Liver (tissue), 9 donors: ENCODE data around the gene PPP1R18. TPM values are rescaled to one million over a fixed set of nuclear protein-coding genes. Genes with fewer than 3 reads are reported as not detected.

Source experiments
- DNase-seq: peaks from one replicate; pipeline ENCODE4 v3.0.0-alpha.2; 2017; ENCODE audit warnings: low spot score
- H3K27ac ChIP-seq, 2 donors: one replicate each; pipeline ENCODE4 v1.7.0; 2013; ENCODE audit warnings: inconsistent platforms in 2 of 2, low read length in 2 of 2, control low read depth in 1 of 2, low read depth in 1 of 2, mild to moderate bottlenecking in 1 of 2
- H3K27me3 ChIP-seq, 4 donors: one replicate each; pipeline versions ENCODE4 v1.6.1 to v1.7.0; 2013; ENCODE audit warnings: low read length in 3 of 4, inconsistent platforms in 1 of 4, mild to moderate bottlenecking in 1 of 4, moderate library complexity in 1 of 4; ENCODE audit not compliant: control insufficient read depth in 4 of 4, insufficient read depth in 4 of 4
- H3K36me3 ChIP-seq, 4 donors: one replicate each; pipeline versions ENCODE4 v1.6.1 to v1.7.0; 2013; ENCODE audit warnings: low read length in 3 of 4, mild to moderate bottlenecking in 3 of 4, low read depth in 1 of 4, moderate library complexity in 1 of 4; ENCODE audit not compliant: control insufficient read depth in 4 of 4, insufficient read depth in 3 of 4
- H3K4me1 ChIP-seq, 4 donors: one replicate each; pipeline versions ENCODE4 v1.6.1 to v1.7.0; 2013; ENCODE audit warnings: low read length in 3 of 4, mild to moderate bottlenecking in 3 of 4, moderate library complexity in 1 of 4; ENCODE audit not compliant: control insufficient read depth in 4 of 4, insufficient read depth in 4 of 4
- H3K4me3 ChIP-seq, 3 donors: one replicate each; pipeline versions ENCODE4 v1.6.1 to v1.7.0; 2013; ENCODE audit warnings: low read length in 3 of 3, control low read depth in 1 of 3, low read depth in 1 of 3, mild to moderate bottlenecking in 1 of 3
- H3K9ac ChIP-seq, 2 donors: one replicate each; pipeline ENCODE4 v1.7.0; 2013; ENCODE audit warnings: low read length in 2 of 2, mild to moderate bottlenecking in 2 of 2, moderate library complexity in 2 of 2, control low read depth in 1 of 2, low read depth in 1 of 2
- H3K9me3 ChIP-seq, 4 donors: one replicate each; pipeline versions ENCODE4 v1.6.1 to v1.7.0; 2013; ENCODE audit warnings: low read length in 3 of 4; ENCODE audit not compliant: control insufficient read depth in 4 of 4
- EGR1 ChIP-seq, 2 donors: IDR thresholded peaks; 2 replicates each; pipeline ENCODE4 v1.6.1; 2016 to 2018; ENCODE audit warnings: antibody characterized with exemption in 2 of 2, low read depth in 2 of 2
- FOXA1 ChIP-seq: IDR thresholded peaks from 2 replicates; pipeline ENCODE4 v1.6.1; 2016; ENCODE audit warnings: antibody characterized with exemption
- FOXA2 ChIP-seq: IDR thresholded peaks from 2 replicates; pipeline ENCODE4 v1.6.1; 2016; ENCODE audit warnings: antibody characterized with exemption
- GABPA ChIP-seq, 2 donors: IDR thresholded peaks in 1 of 2; conservative IDR thresholded peaks in 1 of 2; 2 replicates each; pipeline ENCODE4 v1.6.1; 2016; ENCODE audit warnings: antibody characterized with exemption in 2 of 2, mild to moderate bottlenecking in 1 of 2, moderate library complexity in 1 of 2
- HNF4A ChIP-seq, 2 donors: conservative IDR thresholded peaks; 2 replicates each; pipeline ENCODE4 v1.6.1; 2016; ENCODE audit warnings: antibody characterized with exemption in 2 of 2, mild to moderate bottlenecking in 2 of 2
- HNF4G ChIP-seq: IDR thresholded peaks from 2 replicates; pipeline ENCODE4 v1.6.1; 2016; ENCODE audit warnings: antibody characterized with exemption
- JUND ChIP-seq, 2 donors: IDR thresholded peaks; 2 replicates each; pipeline ENCODE4 v1.6.1; 2016; ENCODE audit warnings: antibody characterized with exemption in 2 of 2
- NR2F2 ChIP-seq: IDR thresholded peaks from 2 replicates; pipeline ENCODE4 v1.6.1; 2016; ENCODE audit warnings: antibody characterized with exemption
- RAD21 ChIP-seq, 2 donors: IDR thresholded peaks; 2 replicates each; pipeline ENCODE4 v1.6.1; 2016; ENCODE audit warnings: antibody characterized with exemption in 2 of 2, mild to moderate bottlenecking in 2 of 2
- RXRA ChIP-seq, 2 donors: IDR thresholded peaks; 2 replicates each; pipeline ENCODE4 v1.6.1; 2017 to 2018; ENCODE audit warnings: antibody characterized with exemption in 2 of 2, mild to moderate bottlenecking in 1 of 2
- SP1 ChIP-seq: IDR thresholded peaks from 2 replicates; pipeline ENCODE4 v1.6.1; 2018; ENCODE audit warnings: antibody characterized with exemption, mild to moderate bottlenecking
- TAF1 ChIP-seq: conservative IDR thresholded peaks from 2 replicates; pipeline ENCODE4 v1.6.1; 2016; ENCODE audit warnings: antibody characterized with exemption, mild to moderate bottlenecking
- YY1 ChIP-seq: IDR thresholded peaks from 2 replicates; pipeline ENCODE4 v1.6.1; 2016; ENCODE audit warnings: antibody characterized with exemption, mild to moderate bottlenecking
- WGBS: extraction: QIAGEN DNeasy Blood & Tissue Kit; methylation state at CpG from one replicate; pipeline ENCODE4 v1.1.7; 2013; 5-methylcytosine and 5-hydroxymethylcytosine counted together
- polyA plus RNA-seq, 2 donors: library from polyadenylated mRNA; stranded (reverse) in 1 of 2; unstranded in 1 of 2; fragments of 200-250 nt in 1 of 2; fragments of >200 nt in 1 of 2; fragmentation: Nextera tagmentation in 1 of 2; extraction: Ambion mirVana in 1 of 2; gene quantifications; one replicate each; pipeline versions ENCODE4 v1.2.1 to v1.2.3, GENCODE V29; 2013 to 2015
- total RNA-seq, 2 donors: library from RNA; depleted of rRNA; stranded (reverse); fragments of >200 nt; gene quantifications; one replicate each; pipeline ENCODE4 v1.2.3, GENCODE V29; 2014
- TF ChIP-seq, protein P1 (sequence below): IDR thresholded peaks from 2 replicates; pipeline ENCODE4 v1.6.1; 2016; ENCODE audit warnings: antibody characterized with exemption
- TF ChIP-seq, protein P2 (sequence below): IDR thresholded peaks from 2 replicates; pipeline ENCODE4 v1.6.1; 2016; ENCODE audit warnings: antibody characterized with exemption, mild to moderate bottlenecking
- TF ChIP-seq, protein P3 (sequence below): fragments of 150-350 bp; IDR thresholded peaks from 2 replicates; pipeline ENCODE4 v1.5.1; 2017; ENCODE audit warnings: improper control_type of control experiment, low read depth, low read length; ENCODE audit not compliant: missing input control
- TF ChIP-seq, protein P4 (sequence below): IDR thresholded peaks from 2 replicates; pipeline ENCODE4 v1.6.1; 2016; ENCODE audit warnings: antibody characterized with exemption
- TF ChIP-seq, protein P5 (sequence below): IDR thresholded peaks from 2 replicates; pipeline ENCODE4 v1.6.1; 2016; ENCODE audit warnings: antibody characterized with exemption
- donor health status: healthy.
- donor health status: healthy.
- donor health status: healthy.
- donor health status: healthy.
- donor health status: healthy.

PPP1R18 gene
- total and polyA plus RNA-seq, 4 donors, result 7.4 to 17.4 (median 11.5) TPM

DNA sequence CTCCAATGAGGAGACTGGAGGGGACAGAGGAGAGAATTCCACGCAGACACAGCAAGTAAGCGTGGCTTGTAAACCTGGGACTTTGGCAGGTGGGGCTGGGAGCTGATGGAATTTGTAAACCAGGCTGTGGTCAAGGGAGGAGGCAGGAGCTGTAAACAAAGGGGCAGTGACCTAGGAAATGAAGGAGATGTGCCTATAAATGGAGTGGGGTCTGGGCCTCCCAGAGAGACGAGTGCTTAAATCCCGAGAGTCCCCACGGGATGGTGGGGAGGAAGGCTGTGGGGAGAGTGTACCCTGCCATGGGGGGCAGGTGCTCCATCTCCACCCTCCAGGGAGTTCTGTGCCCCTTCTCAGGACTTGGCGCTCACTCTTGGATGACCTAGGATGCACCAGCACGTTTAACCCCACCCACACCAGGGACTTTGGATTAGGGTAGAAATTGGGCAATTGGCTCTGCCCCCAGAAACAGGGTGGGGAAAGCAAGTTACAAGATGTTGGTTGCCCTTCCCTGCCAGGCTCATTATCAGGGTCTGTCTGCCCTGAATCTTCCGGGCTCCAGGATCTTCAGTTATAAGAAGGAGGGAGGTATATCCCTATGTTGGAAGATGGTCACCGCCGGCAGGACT, 9.7 kb downstream of the PPP1R18 start:
- Histone ChIP-seq H3K27ac (peak overlapping the region; percentile 31 to 42), H3K4me1 (peaks cover 14 to 78% (median 50%) of the 10 kb centered on the region in 4 donors), H3K27me3 (no peaks in the 10 kb centered on the region), H3K4me3 (no peak overlapping the region), H3K9ac (no peak overlapping the region), H3K9me3 (no peaks in the 10 kb centered on the region), H3K36me3 (peaks cover 0 to 8% (median 5%) of the 10 kb centered on the region in 4 donors)
- TF ChIP-seq, protein P1, sequence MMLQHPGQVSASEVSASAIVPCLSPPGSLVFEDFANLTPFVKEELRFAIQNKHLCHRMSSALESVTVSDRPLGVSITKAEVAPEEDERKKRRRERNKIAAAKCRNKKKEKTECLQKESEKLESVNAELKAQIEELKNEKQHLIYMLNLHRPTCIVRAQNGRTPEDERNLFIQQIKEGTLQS, result no peak
- TF ChIP-seq FOXA1 (peak; percentile 37), GABPA (IDR thresholded peaks at IDR 0.05 in 1 of 2, conservative IDR thresholded peaks at IDR 0.05 in 1 of 2) (peak in 1 of 2 donors; percentile 17), YY1 (peak; percentile 55), RXRA (IDR thresholded peaks at IDR 0.05) (peak; percentile 90 to 95), FOXA2 (peak; percentile 23), SP1 (peak; percentile 35), TAF1 (no peak), EGR1 (IDR thresholded peaks at IDR 0.05; ENCODE audit: low read depth in 2 of 2) (no peak), NR2F2 (no peak), RAD21 (IDR thresholded peaks at IDR 0.05) (peak in 1 of 2 donors; percentile 12), JUND (IDR thresholded peaks at IDR 0.05) (peak in 1 of 2 donors; percentile 25), HNF4G (peak; percentile 52), HNF4A (conservative IDR thresholded peaks at IDR 0.05) (peak; percentile 86 to 94)
- TF ChIP-seq, protein P2, sequence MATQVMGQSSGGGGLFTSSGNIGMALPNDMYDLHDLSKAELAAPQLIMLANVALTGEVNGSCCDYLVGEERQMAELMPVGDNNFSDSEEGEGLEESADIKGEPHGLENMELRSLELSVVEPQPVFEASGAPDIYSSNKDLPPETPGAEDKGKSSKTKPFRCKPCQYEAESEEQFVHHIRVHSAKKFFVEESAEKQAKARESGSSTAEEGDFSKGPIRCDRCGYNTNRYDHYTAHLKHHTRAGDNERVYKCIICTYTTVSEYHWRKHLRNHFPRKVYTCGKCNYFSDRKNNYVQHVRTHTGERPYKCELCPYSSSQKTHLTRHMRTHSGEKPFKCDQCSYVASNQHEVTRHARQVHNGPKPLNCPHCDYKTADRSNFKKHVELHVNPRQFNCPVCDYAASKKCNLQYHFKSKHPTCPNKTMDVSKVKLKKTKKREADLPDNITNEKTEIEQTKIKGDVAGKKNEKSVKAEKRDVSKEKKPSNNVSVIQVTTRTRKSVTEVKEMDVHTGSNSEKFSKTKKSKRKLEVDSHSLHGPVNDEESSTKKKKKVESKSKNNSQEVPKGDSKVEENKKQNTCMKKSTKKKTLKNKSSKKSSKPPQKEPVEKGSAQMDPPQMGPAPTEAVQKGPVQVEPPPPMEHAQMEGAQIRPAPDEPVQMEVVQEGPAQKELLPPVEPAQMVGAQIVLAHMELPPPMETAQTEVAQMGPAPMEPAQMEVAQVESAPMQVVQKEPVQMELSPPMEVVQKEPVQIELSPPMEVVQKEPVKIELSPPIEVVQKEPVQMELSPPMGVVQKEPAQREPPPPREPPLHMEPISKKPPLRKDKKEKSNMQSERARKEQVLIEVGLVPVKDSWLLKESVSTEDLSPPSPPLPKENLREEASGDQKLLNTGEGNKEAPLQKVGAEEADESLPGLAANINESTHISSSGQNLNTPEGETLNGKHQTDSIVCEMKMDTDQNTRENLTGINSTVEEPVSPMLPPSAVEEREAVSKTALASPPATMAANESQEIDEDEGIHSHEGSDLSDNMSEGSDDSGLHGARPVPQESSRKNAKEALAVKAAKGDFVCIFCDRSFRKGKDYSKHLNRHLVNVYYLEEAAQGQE, result no peak
- TF ChIP-seq, protein P3, sequence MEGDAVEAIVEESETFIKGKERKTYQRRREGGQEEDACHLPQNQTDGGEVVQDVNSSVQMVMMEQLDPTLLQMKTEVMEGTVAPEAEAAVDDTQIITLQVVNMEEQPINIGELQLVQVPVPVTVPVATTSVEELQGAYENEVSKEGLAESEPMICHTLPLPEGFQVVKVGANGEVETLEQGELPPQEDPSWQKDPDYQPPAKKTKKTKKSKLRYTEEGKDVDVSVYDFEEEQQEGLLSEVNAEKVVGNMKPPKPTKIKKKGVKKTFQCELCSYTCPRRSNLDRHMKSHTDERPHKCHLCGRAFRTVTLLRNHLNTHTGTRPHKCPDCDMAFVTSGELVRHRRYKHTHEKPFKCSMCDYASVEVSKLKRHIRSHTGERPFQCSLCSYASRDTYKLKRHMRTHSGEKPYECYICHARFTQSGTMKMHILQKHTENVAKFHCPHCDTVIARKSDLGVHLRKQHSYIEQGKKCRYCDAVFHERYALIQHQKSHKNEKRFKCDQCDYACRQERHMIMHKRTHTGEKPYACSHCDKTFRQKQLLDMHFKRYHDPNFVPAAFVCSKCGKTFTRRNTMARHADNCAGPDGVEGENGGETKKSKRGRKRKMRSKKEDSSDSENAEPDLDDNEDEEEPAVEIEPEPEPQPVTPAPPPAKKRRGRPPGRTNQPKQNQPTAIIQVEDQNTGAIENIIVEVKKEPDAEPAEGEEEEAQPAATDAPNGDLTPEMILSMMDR, result no peak
- TF ChIP-seq, protein P4, sequence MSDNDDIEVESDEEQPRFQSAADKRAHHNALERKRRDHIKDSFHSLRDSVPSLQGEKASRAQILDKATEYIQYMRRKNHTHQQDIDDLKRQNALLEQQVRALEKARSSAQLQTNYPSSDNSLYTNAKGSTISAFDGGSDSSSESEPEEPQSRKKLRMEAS, result peak; percentile 41
- TF ChIP-seq, protein P5, sequence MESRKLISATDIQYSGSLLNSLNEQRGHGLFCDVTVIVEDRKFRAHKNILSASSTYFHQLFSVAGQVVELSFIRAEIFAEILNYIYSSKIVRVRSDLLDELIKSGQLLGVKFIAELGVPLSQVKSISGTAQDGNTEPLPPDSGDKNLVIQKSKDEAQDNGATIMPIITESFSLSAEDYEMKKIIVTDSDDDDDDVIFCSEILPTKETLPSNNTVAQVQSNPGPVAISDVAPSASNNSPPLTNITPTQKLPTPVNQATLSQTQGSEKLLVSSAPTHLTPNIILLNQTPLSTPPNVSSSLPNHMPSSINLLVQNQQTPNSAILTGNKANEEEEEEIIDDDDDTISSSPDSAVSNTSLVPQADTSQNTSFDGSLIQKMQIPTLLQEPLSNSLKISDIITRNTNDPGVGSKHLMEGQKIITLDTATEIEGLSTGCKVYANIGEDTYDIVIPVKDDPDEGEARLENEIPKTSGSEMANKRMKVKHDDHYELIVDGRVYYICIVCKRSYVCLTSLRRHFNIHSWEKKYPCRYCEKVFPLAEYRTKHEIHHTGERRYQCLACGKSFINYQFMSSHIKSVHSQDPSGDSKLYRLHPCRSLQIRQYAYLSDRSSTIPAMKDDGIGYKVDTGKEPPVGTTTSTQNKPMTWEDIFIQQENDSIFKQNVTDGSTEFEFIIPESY, result peak; percentile 29
- no peak for DNase-seq
- WGBS, result 40% methylated on average over 10 of the region's 10 CpGs
